GM12878 (cell line): ENCODE data around the gene MAN2A1. TPM values are rescaled to one million over a fixed set of nuclear protein-coding genes. Genes with fewer than 3 reads are reported as not detected.

ENCODE experiments used
- ATAC-seq: fragments of 200-7000 bp; cut with Tn5 transposase; 3 replicates; pipeline ENCODE4 v1.9.1; 2020; ENCODE audit warnings: mild to moderate bottlenecking, moderate library complexity
- BruUV-seq: library from RNA; stranded (reverse); fragments of 400-500 nt; replicated peaks from 2 replicates; lab custom pipeline; 2021; lab: Mats Ljungman, UMichigan
- CTCF ChIA-PET: fragments of 300-600 bp; sonication (Branson Sonifier 250); formaldehyde crosslinking; extraction: SDS; loops from one replicate; lab custom pipeline; 2021; ENCODE audit warnings: inconsistent platforms; lab: Yijun Ruan, JAX
- POLR2A ChIA-PET: fragments of 350-600 bp; formaldehyde crosslinking; extraction: SDS; loops from one replicate; lab custom pipeline; 2021; ENCODE audit warnings: inconsistent platforms; lab: Charles Lee
- RAD21 ChIA-PET: fragments of 300-600 bp; sonication (Branson Sonifier 250); formaldehyde crosslinking; loops from one replicate; lab custom pipeline; 2023; ENCODE audit warnings: antibody characterized with exemption; ENCODE audit not compliant: unreplicated experiment; lab: Charles Lee
- SMC1A ChIA-PET: fragments of 300-600 bp; sonication (Branson Sonifier 250); formaldehyde crosslinking; loops from one replicate; lab custom pipeline; 2023; ENCODE audit not compliant: unreplicated experiment, uncharacterized antibody; lab: Charles Lee
- DNase-seq: peaks from one replicate; pipeline ENCODE4 v3.0.0-alpha.2; 2011; ENCODE audit warnings: low read depth, low spot score
- FAIRE-seq: peaks from 3 replicates; lab custom pipeline; 2011; peaks lifted over from hg19 to GRCh38; lab: Jason Lieb, UNC
- H2AFZ ChIP-seq: 2 replicates; pipeline ENCODE4 v1.6.0; 2011; ENCODE audit warnings: low read depth, low read length, control low read depth; ENCODE audit not compliant: control insufficient read depth
- H3K27ac ChIP-seq: 2 replicates; pipeline ENCODE4 v1.5.1; 2011; ENCODE audit warnings: control low read depth; ENCODE audit not compliant: control insufficient read depth, insufficient read depth
- H3K27me3 ChIP-seq, 2 experiments: replicated peaks in 1 of 2; 2 replicates each; pipeline versions ENCODE4 v1.6.0 to v1.6.1; 2011; ENCODE audit warnings: low read length in 1 of 2; ENCODE audit not compliant: control insufficient read depth in 2 of 2, insufficient read depth in 2 of 2
- H3K36me3 ChIP-seq, 2 experiments: 2 replicates each; pipeline ENCODE4 v1.5.1; 2011; ENCODE audit warnings: low read length in 1 of 2; ENCODE audit not compliant: control insufficient read depth in 2 of 2, insufficient read depth in 2 of 2
- H3K4me1 ChIP-seq: 2 replicates; pipeline ENCODE4 v1.6.1; 2011; ENCODE audit warnings: mild to moderate bottlenecking, low read length, moderate library complexity, mixed read lengths; ENCODE audit not compliant: control insufficient read depth, insufficient read depth
- H3K4me2 ChIP-seq: 2 replicates; pipeline ENCODE4 v1.6.0; 2011; ENCODE audit warnings: control low read depth; ENCODE audit not compliant: control insufficient read depth, insufficient read depth
- H3K4me3 ChIP-seq: fragments of 200-600 bp; sonication (generic); 2 replicates; pipeline ENCODE4 v1.5.1; 2016
- H3K79me2 ChIP-seq: 2 replicates; pipeline ENCODE4 v1.6.0; 2011; ENCODE audit warnings: low read length; ENCODE audit not compliant: control insufficient read depth, insufficient read depth
- H3K9ac ChIP-seq: 2 replicates; pipeline ENCODE4 v1.8.0; 2011; ENCODE audit warnings: low read length, control low read depth, mixed read lengths; ENCODE audit not compliant: control insufficient read depth, insufficient read depth
- H3K9me3 ChIP-seq: replicated peaks from 3 replicates; pipeline ENCODE4 v1.5.1; 2011; ENCODE audit warnings: mild to moderate bottlenecking, low read length; ENCODE audit not compliant: control insufficient read depth, insufficient read depth
- H4K20me1 ChIP-seq: 2 replicates; pipeline ENCODE4 v1.6.0; 2011; ENCODE audit not compliant: control insufficient read depth, insufficient read depth
- FOS ChIP-seq: IDR thresholded peaks from 3 replicates; pipeline ENCODE4 v1.6.1; 2011; ENCODE audit warnings: borderline replicate concordance; ENCODE audit not compliant: insufficient read length; ENCODE audit errors: extremely low read depth
- GABPA ChIP-seq: IDR thresholded peaks from 2 replicates; pipeline ENCODE4 v1.6.1; 2014; ENCODE audit warnings: antibody characterized with exemption, low read depth, mild to moderate bottlenecking, inconsistent platforms
- GATAD2B ChIP-seq: fragments of 450-650 bp; conservative IDR thresholded peaks from 2 replicates; pipeline ENCODE4 v1.6.1; 2017; ENCODE audit warnings: low read depth, mild to moderate bottlenecking, moderate library complexity
- HDGF ChIP-seq: fragments of 450-650 bp; IDR thresholded peaks from 2 replicates; pipeline ENCODE4 v1.6.1; 2016; ENCODE audit warnings: antibody characterized with exemption
- IKZF2 ChIP-seq, 2 experiments: fragments of 450-650 bp; IDR thresholded peaks; 2 replicates each; pipeline ENCODE4 v1.6.1; 2017; ENCODE audit warnings: mild to moderate bottlenecking in 2 of 2, moderate library complexity in 2 of 2
- MTA3 ChIP-seq: IDR thresholded peaks from 2 replicates; pipeline ENCODE4 v1.6.1; 2012; ENCODE audit warnings: low read length, inconsistent platforms, borderline replicate concordance
- RFX5 ChIP-seq: IDR thresholded peaks from 2 replicates; pipeline ENCODE4 v1.6.1; 2011; ENCODE audit warnings: low read depth, low read length, improper control_type of control experiment
- SPI1 ChIP-seq: IDR thresholded peaks from 2 replicates; pipeline ENCODE4 v1.6.1; 2011; ENCODE audit warnings: low read depth, mild to moderate bottlenecking, low read length, moderate library complexity, borderline replicate concordance; ENCODE audit not compliant: insufficient read depth
- WGBS: methylation state at CpG from one replicate; pipeline ENCODE4 v1.1.6; 2016; ENCODE audit warnings: low lambda C conversion rate; ENCODE audit not compliant: insufficient replicate concordance, insufficient coverage; ENCODE audit errors: missing lambda C conversion rate; 5-methylcytosine and 5-hydroxymethylcytosine counted together
- in situ Hi-C: fragments of 300-500 bp; cut with MboI; formaldehyde crosslinking; loops from 9 replicates; pipeline ENCODE4 v1.14.3; 2018; ENCODE audit warnings: mixed read lengths
- intact Hi-C: fragments of 100-400 bp; cut with micrococcal nuclease; formaldehyde crosslinking; loops from one replicate; pipeline ENCODE4 v1.14.2; 2022; ENCODE audit not compliant: unreplicated experiment
- polyA plus RNA-seq, 11 experiments: library from polyadenylated mRNA; depleted of rRNA in 4 of 11; unstranded in 6 of 11; stranded (reverse) in 5 of 11; fragments of >200 nt; fragmentation: Nextera tagmentation in 4 of 11; fragmentation: Illumina TruSeq in 1 of 11; extraction: Ambion mirVana in 4 of 11; extraction: Trizol in 1 of 11; gene quantifications; 1 replicate in 1 of 11; 2 replicates in 10 of 11; pipeline versions ENCODE4 v1.2.1 to v1.2.3, GENCODE V29; 2011 to 2016; ENCODE audit warnings: inconsistent platforms in 2 of 11, missing spikeins in 2 of 11, low read depth in 1 of 11
- total RNA-seq, 4 experiments: library from RNA; depleted of rRNA in 3 of 4; stranded (reverse); fragments of >200 nt in 3 of 4; fragmentation: Illumina TruSeq in 1 of 4; extraction: Trizol in 1 of 4; gene quantifications; 2 replicates each; pipeline versions ENCODE4 v1.2.1 to v1.2.3, GENCODE V29; 2013 to 2021
- TF ChIP-seq, protein P1 (sequence below): IDR thresholded peaks from 2 replicates; pipeline ENCODE4 v1.6.1; 2011; ENCODE audit warnings: borderline replicate concordance, low read depth, mild to moderate bottlenecking, moderate library complexity, mixed read lengths, low read length; ENCODE audit not compliant: insufficient read depth; ENCODE audit errors: extremely low read length
- TF ChIP-seq, protein P2 (sequence below): fragments of 450-650 bp; IDR thresholded peaks from 2 replicates; pipeline ENCODE4 v1.6.1; 2017; ENCODE audit warnings: low read depth, mild to moderate bottlenecking, moderate library complexity
- TF ChIP-seq, protein P3 (sequence below): fragments of 450-650 bp; IDR thresholded peaks from 2 replicates; pipeline ENCODE4 v1.6.1; 2017; ENCODE audit warnings: borderline replicate concordance

Gene MAN2A1
- total and polyA plus RNA-seq, 10 of the 15 experiments (the other 5 are each of a cell fraction or from before 2014, with no cell fraction given), result 4.2 to 27.9 (median 10.5) TPM

DNA sequence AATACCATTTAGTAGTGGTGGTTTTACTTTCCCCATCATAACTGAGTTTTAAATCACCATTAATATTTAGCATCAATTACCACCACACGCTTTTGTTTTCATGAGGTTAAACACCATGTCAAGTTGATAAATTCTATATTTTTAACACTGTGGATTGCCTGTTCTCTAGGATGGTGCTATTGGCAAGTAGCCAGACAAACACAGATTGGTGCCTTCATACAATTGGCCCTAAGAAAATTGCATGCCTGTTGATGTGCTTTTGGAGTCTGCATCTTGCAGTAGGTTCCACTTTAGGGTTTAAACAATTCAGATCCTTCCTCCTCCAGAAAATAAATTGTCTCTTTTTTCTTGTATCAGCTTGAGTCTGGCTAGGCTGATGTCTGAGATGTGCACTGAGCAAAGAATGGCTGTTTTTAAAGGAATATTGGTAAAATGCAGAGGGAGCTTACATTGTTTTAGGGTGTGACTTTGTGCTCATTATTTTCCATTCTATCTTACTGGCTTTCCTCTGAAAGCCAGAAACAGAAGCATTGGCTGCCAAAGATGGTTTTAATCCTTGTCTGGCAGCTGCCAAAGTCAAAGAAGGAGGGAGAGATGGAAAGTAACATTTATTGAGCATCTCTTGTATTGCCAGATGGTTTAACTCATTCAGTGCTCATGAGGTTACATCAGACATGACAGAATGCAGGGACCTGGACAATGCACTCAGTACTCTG lies 19.6 kb upstream of the MAN2A1 start:
- SMC1A ChIA-PET, result no interaction called here
- no peak overlapping the region for H3K9ac ChIP-seq
- POLR2A ChIA-PET, result no interaction called here
- BruUV-seq, result no TSS peak
- no peaks in the 10 kb centered on the region for H4K20me1 ChIP-seq
- no peaks in the 10 kb centered on the region; the same call in 2 of the 3 replicates for H3K9me3 ChIP-seq
- 95% methylated on average over 1 of the region's 1 CpG for WGBS
- DNase-seq (no peak), ATAC-seq (no peak), FAIRE-seq (no peak)
- no peak for TF ChIP-seq GATAD2B
- TF ChIP-seq MTA3, result no peak
- TF ChIP-seq RFX5, result no peak
- no peak for TF ChIP-seq GABPA
- no peak for TF ChIP-seq HDGF
- TF ChIP-seq SPI1, result no peak
- TF ChIP-seq, protein P1, sequence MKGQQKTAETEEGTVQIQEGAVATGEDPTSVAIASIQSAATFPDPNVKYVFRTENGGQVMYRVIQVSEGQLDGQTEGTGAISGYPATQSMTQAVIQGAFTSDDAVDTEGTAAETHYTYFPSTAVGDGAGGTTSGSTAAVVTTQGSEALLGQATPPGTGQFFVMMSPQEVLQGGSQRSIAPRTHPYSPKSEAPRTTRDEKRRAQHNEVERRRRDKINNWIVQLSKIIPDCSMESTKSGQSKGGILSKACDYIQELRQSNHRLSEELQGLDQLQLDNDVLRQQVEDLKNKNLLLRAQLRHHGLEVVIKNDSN, result no peak
- no peak for TF ChIP-seq IKZF2 (IDR thresholded peaks at IDR 0.05)
- TF ChIP-seq FOS, result no peak
- TF ChIP-seq, protein P2, sequence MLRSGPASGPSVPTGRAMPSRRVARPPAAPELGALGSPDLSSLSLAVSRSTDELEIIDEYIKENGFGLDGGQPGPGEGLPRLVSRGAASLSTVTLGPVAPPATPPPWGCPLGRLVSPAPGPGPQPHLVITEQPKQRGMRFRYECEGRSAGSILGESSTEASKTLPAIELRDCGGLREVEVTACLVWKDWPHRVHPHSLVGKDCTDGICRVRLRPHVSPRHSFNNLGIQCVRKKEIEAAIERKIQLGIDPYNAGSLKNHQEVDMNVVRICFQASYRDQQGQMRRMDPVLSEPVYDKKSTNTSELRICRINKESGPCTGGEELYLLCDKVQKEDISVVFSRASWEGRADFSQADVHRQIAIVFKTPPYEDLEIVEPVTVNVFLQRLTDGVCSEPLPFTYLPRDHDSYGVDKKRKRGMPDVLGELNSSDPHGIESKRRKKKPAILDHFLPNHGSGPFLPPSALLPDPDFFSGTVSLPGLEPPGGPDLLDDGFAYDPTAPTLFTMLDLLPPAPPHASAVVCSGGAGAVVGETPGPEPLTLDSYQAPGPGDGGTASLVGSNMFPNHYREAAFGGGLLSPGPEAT, result no peak
- TF ChIP-seq, protein P3, sequence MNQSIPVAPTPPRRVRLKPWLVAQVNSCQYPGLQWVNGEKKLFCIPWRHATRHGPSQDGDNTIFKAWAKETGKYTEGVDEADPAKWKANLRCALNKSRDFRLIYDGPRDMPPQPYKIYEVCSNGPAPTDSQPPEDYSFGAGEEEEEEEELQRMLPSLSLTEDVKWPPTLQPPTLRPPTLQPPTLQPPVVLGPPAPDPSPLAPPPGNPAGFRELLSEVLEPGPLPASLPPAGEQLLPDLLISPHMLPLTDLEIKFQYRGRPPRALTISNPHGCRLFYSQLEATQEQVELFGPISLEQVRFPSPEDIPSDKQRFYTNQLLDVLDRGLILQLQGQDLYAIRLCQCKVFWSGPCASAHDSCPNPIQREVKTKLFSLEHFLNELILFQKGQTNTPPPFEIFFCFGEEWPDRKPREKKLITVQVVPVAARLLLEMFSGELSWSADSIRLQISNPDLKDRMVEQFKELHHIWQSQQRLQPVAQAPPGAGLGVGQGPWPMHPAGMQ, result no peak
- H3K79me2 ChIP-seq, result no peaks in the 10 kb centered on the region
- H3K36me3 ChIP-seq, result no peaks in the 10 kb centered on the region
- in situ Hi-C loops (no loop called here), intact Hi-C loops (no loop called here)
- H3K4me2 ChIP-seq, result no peak overlapping the region
- no peak overlapping the region for H3K27ac ChIP-seq
- peaks cover 0 to 2% of the 10 kb centered on the region in 2 experiments; a peak in 1 of 4 replicates for H3K27me3 ChIP-seq
- CTCF ChIA-PET, result interaction anchor here (0.6 kb wide), 1 partner anchor 550 kb away, joined by 3 read pairs; no protein-coding TSS in a partner anchor
- H3K4me3 ChIP-seq, result no peak overlapping the region
- H2AFZ ChIP-seq, result no peak overlapping the region
- RAD21 ChIA-PET, result no interaction called here
- H3K4me1 ChIP-seq, result no peaks in the 10 kb centered on the region
